Measurements from ENCODE around the gene DIP2C. TPM values are rescaled to one million over a fixed set of nuclear protein-coding genes. Genes with fewer than 3 reads are reported as not detected.
A peak's percentile ranks its signal among the peaks of the same experiment; 100 is the strongest.
"Not testable (repeated sequence)": the region's sequence is repeated elsewhere in the genome, so short reads cannot be mapped to it uniquely, and the experiment has no call there.

DIP2C gene
- total RNA-seq, 2 experiments from 2014 or later: 0.70 to 0.76 TPM

GRCh38 chr10:594584-595270 is 94.7 kb downstream of the DIP2C start:
- H3K36me3 Mint-ChIP-seq (ENCODE audit: low read depth): no peaks in the 10 kb centered on the region
- H3K4me3 Mint-ChIP-seq: no peak overlapping the region
- no peaks in the 10 kb centered on the region for H3K9me3 Mint-ChIP-seq
- no peak for DNase-seq
- ChIA-PET POLR2A (no interaction called here), CTCF (no interaction called here)
- no peak overlapping the region for H3K27ac Mint-ChIP-seq
- H3K27me3 Mint-ChIP-seq: peaks cover 4% of the 10 kb centered on the region
- no peaks in the 10 kb centered on the region for H3K4me1 Mint-ChIP-seq

- H3K27me3 Mint-ChIP-seq: peaks cover 4% of the 10 kb centered on the region
- H3K9me3 Mint-ChIP-seq: no peaks in the 10 kb centered on the region
- H3K36me3 Mint-ChIP-seq (ENCODE audit: low read depth): no peaks in the 10 kb centered on the region
- H3K27ac Mint-ChIP-seq: no peak overlapping the region
- DNase-seq: no peak
- no peaks in the 10 kb centered on the region for H3K4me1 Mint-ChIP-seq
- ChIA-PET POLR2A (no interaction called here), CTCF (no interaction called here)
- no peak overlapping the region for H3K4me3 Mint-ChIP-seq
Measured at GRCh38 chr10:593901-594457, 95.5 kb downstream of the DIP2C start.

GRCh38 chr10:593421-593820 is 96.0 kb downstream of the DIP2C start:
- Mint-ChIP-seq H3K36me3 (ENCODE audit: low read depth) (no peaks in the 10 kb centered on the region), H3K9me3 (no peaks in the 10 kb centered on the region), H3K27ac (no peak overlapping the region), H3K27me3 (peaks cover 4% of the 10 kb centered on the region), H3K4me1 (no peaks in the 10 kb centered on the region), H3K4me3 (no peak overlapping the region)
- POLR2A ChIA-PET: no interaction called here
- DNase-seq: no peak
- CTCF ChIA-PET: no interaction called here

GRCh38 chr10:593016-593415 is 96.5 kb downstream of the DIP2C start:
- CTCF ChIA-PET: no interaction called here
- peaks cover 4% of the 10 kb centered on the region for H3K27me3 Mint-ChIP-seq
- H3K4me3 Mint-ChIP-seq: no peak overlapping the region
- H3K27ac Mint-ChIP-seq: peak overlapping the region; percentile 16
- no peak for DNase-seq
- no peaks in the 10 kb centered on the region for H3K36me3 Mint-ChIP-seq (ENCODE audit: low read depth)
- H3K4me1 Mint-ChIP-seq: no peaks in the 10 kb centered on the region
- no peaks in the 10 kb centered on the region for H3K9me3 Mint-ChIP-seq
- POLR2A ChIA-PET: no interaction called here

GRCh38 chr10:591646-592045 is 97.8 kb downstream of the DIP2C start:
- no peaks in the 10 kb centered on the region for H3K9me3 Mint-ChIP-seq
- no peaks in the 10 kb centered on the region for H3K4me1 Mint-ChIP-seq
- no peaks in the 10 kb centered on the region for H3K36me3 Mint-ChIP-seq (ENCODE audit: low read depth)
- DNase-seq: no peak
- CTCF ChIA-PET: no interaction called here
- H3K27me3 Mint-ChIP-seq: peaks cover 4% of the 10 kb centered on the region
- POLR2A ChIA-PET: no interaction called here
- no peak overlapping the region for H3K27ac Mint-ChIP-seq
- no peak overlapping the region for H3K4me3 Mint-ChIP-seq

- Mint-ChIP-seq H3K4me1 (no peaks in the 10 kb centered on the region), H3K27ac (no peak overlapping the region), H3K4me3 (no peak overlapping the region), H3K27me3 (peaks cover 4% of the 10 kb centered on the region), H3K36me3 (ENCODE audit: low read depth) (no peaks in the 10 kb centered on the region), H3K9me3 (no peaks in the 10 kb centered on the region)
- no peak for DNase-seq
- CTCF ChIA-PET: no interaction called here
- POLR2A ChIA-PET: no interaction called here
Measured at GRCh38 chr10:590721-591120, 98.7 kb downstream of the DIP2C start.

GRCh38 chr10:589961-590680 is 99.3 kb downstream of the DIP2C start:
- Mint-ChIP-seq H3K36me3 (ENCODE audit: low read depth) (no peaks in the 10 kb centered on the region), H3K27me3 (peaks cover 4% of the 10 kb centered on the region), H3K9me3 (no peaks in the 10 kb centered on the region), H3K4me3 (no peak overlapping the region), H3K4me1 (no peaks in the 10 kb centered on the region), H3K27ac (no peak overlapping the region)
- no peak for DNase-seq
- ChIA-PET POLR2A (no interaction called here), CTCF (no interaction called here)

GRCh38 chr10:588246-589165 is 101.0 kb downstream of the DIP2C start:
- ChIA-PET CTCF (no interaction called here), POLR2A (no interaction called here)
- Mint-ChIP-seq H3K4me3 (no peak overlapping the region), H3K27me3 (peaks cover 4% of the 10 kb centered on the region), H3K27ac (no peak overlapping the region), H3K4me1 (no peaks in the 10 kb centered on the region), H3K9me3 (no peaks in the 10 kb centered on the region), H3K36me3 (ENCODE audit: low read depth) (no peaks in the 10 kb centered on the region)
- DNase-seq: no peak

GRCh38 chr10:586716-587115 is 102.8 kb downstream of the DIP2C start:
- Mint-ChIP-seq H3K27me3 (peaks cover 3% of the 10 kb centered on the region), H3K4me1 (no peaks in the 10 kb centered on the region), H3K36me3 (ENCODE audit: low read depth) (no peaks in the 10 kb centered on the region), H3K9me3 (no peaks in the 10 kb centered on the region), H3K27ac (no peak overlapping the region), H3K4me3 (no peak overlapping the region)
- ChIA-PET CTCF (no interaction called here), POLR2A (no interaction called here)
- DNase-seq: no peak

GRCh38 chr10:586151-586550 is 103.3 kb downstream of the DIP2C start:
- DNase-seq: no peak
- POLR2A ChIA-PET: no interaction called here
- H3K4me1 Mint-ChIP-seq: no peaks in the 10 kb centered on the region
- peaks cover 2% of the 10 kb centered on the region for H3K27me3 Mint-ChIP-seq
- H3K4me3 Mint-ChIP-seq: no peak overlapping the region
- CTCF ChIA-PET: no interaction called here
- H3K36me3 Mint-ChIP-seq (ENCODE audit: low read depth): no peaks in the 10 kb centered on the region
- H3K9me3 Mint-ChIP-seq: no peaks in the 10 kb centered on the region
- H3K27ac Mint-ChIP-seq: no peak overlapping the region

- Mint-ChIP-seq H3K36me3 (ENCODE audit: low read depth) (no peaks in the 10 kb centered on the region), H3K27ac (no peak overlapping the region), H3K27me3 (peaks cover 1% of the 10 kb centered on the region), H3K4me1 (no peaks in the 10 kb centered on the region), H3K4me3 (no peak overlapping the region), H3K9me3 (no peaks in the 10 kb centered on the region)
- ChIA-PET POLR2A (no interaction called here), CTCF (no interaction called here)
- DNase-seq: no peak
Measured at GRCh38 chr10:585502-585901, 104.0 kb downstream of the DIP2C start.

- H3K36me3 Mint-ChIP-seq (ENCODE audit: low read depth); POLR2A ChIA-PET; H3K9me3 Mint-ChIP-seq; H3K4me3 Mint-ChIP-seq; CTCF ChIA-PET; H3K27ac Mint-ChIP-seq; H3K4me1 Mint-ChIP-seq; DNase-seq; H3K27me3 Mint-ChIP-seq: not testable (repeated sequence)
Measured at GRCh38 chr10:584497-585290, 104.8 kb downstream of the DIP2C start.

GRCh38 chr10:583433-583832 is 106.0 kb downstream of the DIP2C start:
- DNase-seq: no peak
- no peak overlapping the region for H3K4me3 Mint-ChIP-seq
- CTCF ChIA-PET: no interaction called here
- H3K9me3 Mint-ChIP-seq: peaks cover 4% of the 10 kb centered on the region
- H3K27ac Mint-ChIP-seq: no peak overlapping the region
- POLR2A ChIA-PET: no interaction called here
- H3K27me3 Mint-ChIP-seq: no peaks in the 10 kb centered on the region
- H3K36me3 Mint-ChIP-seq (ENCODE audit: low read depth): no peaks in the 10 kb centered on the region
- H3K4me1 Mint-ChIP-seq: no peaks in the 10 kb centered on the region

All from activated CD4-positive, alpha-beta memory T cell treated with anti-CD3 and anti-CD28 coated beads, Interleukin-2, amount 10 ng/mL, durations not matched to agents 7 days and 5 days (primary cell).